ENCODE measurements around the gene KCTD10. TPM values are rescaled to one million over a fixed set of nuclear protein-coding genes. Genes with fewer than 3 reads are reported as not detected.

KCTD10 gene
- total RNA-seq, 1 experiment from 2014 or later: 41.5 TPM

- Histone ChIP-seq H3K27me3 (replicated peaks; ENCODE audit: control insufficient read depth, insufficient read depth, low read length) (no peaks in the 10 kb centered on the region), H3K36me3 (ENCODE audit: control insufficient read depth, insufficient read depth, low read length) (peaks cover 2% of the 10 kb centered on the region), H3K4me1 (peaks cover 22% of the 10 kb centered on the region), H3K9me3 (no peaks in the 10 kb centered on the region), H3K4me3 (ENCODE audit: low read depth, low read length) (no peak overlapping the region)
- H3K27ac Mint-ChIP-seq (ENCODE audit: unreplicated experiment): no peak overlapping the region
- no peak overlapping the region for H3K4me3 Mint-ChIP-seq (ENCODE audit: unreplicated experiment)
- H3K27me3 Mint-ChIP-seq (ENCODE audit: insufficient read depth, unreplicated experiment): no peaks in the 10 kb centered on the region
- BruUV-seq (replicated peaks): no TSS peak
- intact Hi-C loops (cut with micrococcal nuclease; ENCODE audit: unreplicated experiment): no loop called here
- peaks cover 26% of the 10 kb centered on the region for H3K4me1 Mint-ChIP-seq (ENCODE audit: low read depth, unreplicated experiment)
- no peaks in the 10 kb centered on the region for H3K9me3 Mint-ChIP-seq (ENCODE audit: unreplicated experiment)
- peaks cover 27% of the 10 kb centered on the region for H3K36me3 Mint-ChIP-seq (ENCODE audit: insufficient read depth, unreplicated experiment)
- ChIA-PET POLR2A (no interaction called here), CTCF (no interaction called here)
- TF ChIP-seq CTCF (IDR thresholded peaks at IDR 0.05; ENCODE audit: insufficient read depth in 1 of 2, low read depth in 1 of 2, low read length in 1 of 2, severe bottlenecking in 1 of 2, unreplicated experiment in 1 of 2): no peak
- DNase-seq: no peak
Observed at GRCh38 chr12:109466821-109467220, 10.3 kb downstream of the KCTD10 start.

GRCh38 chr12:109466305-109466704 is 10.8 kb downstream of the KCTD10 start:
- no peaks in the 10 kb centered on the region for H3K27me3 Mint-ChIP-seq (ENCODE audit: insufficient read depth, unreplicated experiment)
- CTCF ChIA-PET: no interaction called here
- no peaks in the 10 kb centered on the region for H3K27me3 ChIP-seq (replicated peaks; ENCODE audit: control insufficient read depth, insufficient read depth, low read length)
- POLR2A ChIA-PET: no interaction called here
- H3K9me3 Mint-ChIP-seq (ENCODE audit: unreplicated experiment): no peaks in the 10 kb centered on the region
- intact Hi-C loops (cut with micrococcal nuclease; ENCODE audit: unreplicated experiment): no loop called here
- H3K27ac Mint-ChIP-seq (ENCODE audit: unreplicated experiment): peak overlapping the region; percentile 13
- no peak for DNase-seq
- TF ChIP-seq CTCF (IDR thresholded peaks at IDR 0.05; ENCODE audit: insufficient read depth in 1 of 2, low read depth in 1 of 2, low read length in 1 of 2, severe bottlenecking in 1 of 2, unreplicated experiment in 1 of 2): no peak
- peaks cover 28% of the 10 kb centered on the region for H3K36me3 Mint-ChIP-seq (ENCODE audit: insufficient read depth, unreplicated experiment)
- H3K36me3 ChIP-seq (ENCODE audit: control insufficient read depth, insufficient read depth, low read length): peaks cover 2% of the 10 kb centered on the region
- H3K9me3 ChIP-seq: no peaks in the 10 kb centered on the region
- H3K4me1 ChIP-seq: peaks cover 28% of the 10 kb centered on the region
- no TSS peak for BruUV-seq (replicated peaks)
- no peak overlapping the region for H3K4me3 Mint-ChIP-seq (ENCODE audit: unreplicated experiment)
- peaks cover 31% of the 10 kb centered on the region for H3K4me1 Mint-ChIP-seq (ENCODE audit: low read depth, unreplicated experiment)
- H3K4me3 ChIP-seq (ENCODE audit: low read depth, low read length): no peak overlapping the region

GRCh38 chr12:109464642-109465351 is 12.3 kb downstream of the KCTD10 start:
- peaks cover 36% of the 10 kb centered on the region for H3K4me1 Mint-ChIP-seq (ENCODE audit: low read depth, unreplicated experiment)
- BruUV-seq (replicated peaks): no TSS peak
- TF ChIP-seq CTCF (IDR thresholded peaks at IDR 0.05; ENCODE audit: insufficient read depth in 1 of 2, low read depth in 1 of 2, low read length in 1 of 2, severe bottlenecking in 1 of 2, unreplicated experiment in 1 of 2): no peak
- H3K27me3 Mint-ChIP-seq (ENCODE audit: insufficient read depth, unreplicated experiment): no peaks in the 10 kb centered on the region
- no peaks in the 10 kb centered on the region for H3K9me3 ChIP-seq
- H3K36me3 ChIP-seq (ENCODE audit: control insufficient read depth, insufficient read depth, low read length): peaks cover 4% of the 10 kb centered on the region
- peak overlapping the region; percentile 36 for H3K27ac Mint-ChIP-seq (ENCODE audit: unreplicated experiment)
- CTCF ChIA-PET: interaction anchor here (0.6 to 1.1 kb wide), 2 partner anchors 32 to 56 kb away, joined by 3 read pairs; no protein-coding TSS in a partner anchor
- no peak overlapping the region for H3K4me3 Mint-ChIP-seq (ENCODE audit: unreplicated experiment)
- H3K9me3 Mint-ChIP-seq (ENCODE audit: unreplicated experiment): no peaks in the 10 kb centered on the region
- no peak for DNase-seq
- no peaks in the 10 kb centered on the region for H3K27me3 ChIP-seq (replicated peaks; ENCODE audit: control insufficient read depth, insufficient read depth, low read length)
- intact Hi-C loops (cut with micrococcal nuclease; ENCODE audit: unreplicated experiment): no loop called here
- peaks cover 43% of the 10 kb centered on the region for H3K4me1 ChIP-seq
- H3K36me3 Mint-ChIP-seq (ENCODE audit: insufficient read depth, unreplicated experiment): peaks cover 43% of the 10 kb centered on the region
- POLR2A ChIA-PET: no interaction called here
- H3K4me3 ChIP-seq (ENCODE audit: low read depth, low read length): no peak overlapping the region

Data from Caco-2 (cell line).